Tibial nerve (tissue), 4 donors: ENCODE results near the gene RAVER2. TPM values are rescaled to one million over a fixed set of nuclear protein-coding genes. Genes with fewer than 3 reads are reported as not detected.

Experiments used
- DNase-seq, 2 donors: peaks; one replicate each; pipeline ENCODE4 v3.0.0-alpha.2; 2019; ENCODE audit warnings: low spot score in 2 of 2
- H3K27ac ChIP-seq, 4 donors: fragments of 200-600 bp; sonication (generic) in 3 of 4; one replicate each; pipeline ENCODE4 v1.5.1; 2017 to 2019; ENCODE audit warnings: mild to moderate bottlenecking in 1 of 4
- H3K27me3 ChIP-seq, 2 donors: fragments of 200-600 bp; sonication (generic) in 1 of 2; one replicate each; pipeline versions ENCODE4 v1.5.1 to v1.6.0; 2017 to 2019
- H3K36me3 ChIP-seq, 3 donors: fragments of 200-600 bp; sonication (generic); one replicate each; pipeline ENCODE4 v1.5.1; 2018 to 2019
- H3K4me1 ChIP-seq, 4 donors: fragments of 200-600 bp; sonication (generic) in 3 of 4; one replicate each; pipeline ENCODE4 v1.5.1; 2017 to 2019
- H3K4me3 ChIP-seq, 4 donors: fragments of 200-600 bp; sonication (generic) in 3 of 4; one replicate each; pipeline ENCODE4 v1.5.1; 2017 to 2019; ENCODE audit warnings: mild to moderate bottlenecking in 1 of 4, moderate library complexity in 1 of 4
- H3K9me3 ChIP-seq, 4 donors: fragments of 200-600 bp; sonication (generic) in 3 of 4; one replicate each; pipeline ENCODE4 v1.5.1; 2017 to 2019
- EP300 ChIP-seq, 2 donors: sonication (generic); formaldehyde crosslinking; IDR thresholded peaks; one replicate each; pipeline ENCODE4 v1.6.1; 2017; ENCODE audit warnings: antibody characterized with exemption in 2 of 2, mild to moderate bottlenecking in 1 of 2
- POLR2A ChIP-seq, 2 donors: fragments of 450-650 bp; IDR thresholded peaks; one replicate each; pipeline ENCODE4 v1.6.1; 2017; ENCODE audit warnings: antibody characterized with exemption in 2 of 2, mild to moderate bottlenecking in 2 of 2, moderate library complexity in 2 of 2
- WGBS, 2 donors: methylation state at CpG; one replicate each; pipeline ENCODE4 v1.1.5; 2018; 5-methylcytosine and 5-hydroxymethylcytosine counted together
- total RNA-seq, 4 donors: library from RNA; depleted of rRNA; stranded (reverse); fragments of >200 nt; gene quantifications; one replicate each; pipeline ENCODE4 v1.1.0, GENCODE V29; 2016
- TF ChIP-seq, protein P1 (sequence below), 5 experiments: fragments of 200-600 bp in 3 of 5; fragments of 450-650 bp in 2 of 5; sonication (generic) in 3 of 5; IDR thresholded peaks; one replicate each; pipeline ENCODE4 v1.5.1; 2016 to 2019; ENCODE audit warnings: antibody characterized with exemption in 5 of 5, mild to moderate bottlenecking in 3 of 5, moderate library complexity in 2 of 5

RAVER2 gene
- total RNA-seq, 4 donors from 2014 or later = 3.6 to 8.2 (median 4.1) TPM

DNA sequence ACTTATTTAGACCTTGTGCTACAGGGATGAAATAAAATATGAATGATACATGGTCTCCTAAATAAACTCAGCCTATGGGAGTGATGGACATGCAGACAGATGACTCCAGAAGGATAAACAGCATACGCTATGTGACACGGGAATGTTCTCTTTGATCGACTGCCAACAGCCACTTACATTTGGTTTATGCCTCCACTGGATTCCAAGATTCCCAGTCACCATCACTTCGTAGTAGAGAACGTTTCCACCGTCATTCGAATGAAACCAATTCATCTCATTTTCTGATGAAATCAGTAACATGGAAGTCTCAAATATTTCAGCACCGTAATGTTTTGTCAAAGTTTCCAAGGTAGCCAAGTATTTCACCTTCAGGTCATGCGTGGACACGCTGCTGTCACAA is 121.8 kb downstream of the RAVER2 start:
- 91 to 92% methylated on average over 10 of the region's 10 CpGs for WGBS, 2 donors
- Histone ChIP-seq H3K36me3 (peaks cover 0 to 94% (median 0%) of the 10 kb centered on the region in 3 donors), H3K27me3 (no peaks in the 10 kb centered on the region)

DNA sequence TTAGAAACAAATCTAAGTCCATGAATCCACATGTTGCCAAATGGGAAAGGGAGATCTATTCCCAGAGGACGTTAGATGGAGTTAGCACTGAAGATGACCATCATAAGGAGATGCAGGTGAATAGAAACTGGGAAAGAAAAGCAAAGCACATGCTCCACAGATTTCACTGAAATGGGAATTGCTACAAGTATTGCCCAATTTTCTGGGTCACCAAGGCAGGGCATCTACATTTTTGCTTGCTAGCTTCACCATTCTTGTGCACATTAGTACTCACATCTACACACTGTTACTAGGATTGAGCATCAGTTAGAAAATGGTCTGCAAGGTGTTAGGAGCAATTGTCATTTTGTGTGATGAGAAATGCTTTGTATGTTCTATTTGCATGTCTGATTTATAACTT is 122.4 kb downstream of the RAVER2 start:
- Histone ChIP-seq H3K4me3 (no peak overlapping the region), H3K9me3 (no peaks in the 10 kb centered on the region), H3K36me3 (peaks cover 0 to 96% (median 0%) of the 10 kb centered on the region in 3 donors), H3K27ac (no peak overlapping the region), H3K4me1 (peaks cover 0 to 15% (median 0%) of the 10 kb centered on the region in 4 donors), H3K27me3 (no peaks in the 10 kb centered on the region)
- TF ChIP-seq POLR2A (IDR thresholded peaks at IDR 0.05) (no peak), EP300 (IDR thresholded peaks at IDR 0.05) (no peak)
- TF ChIP-seq, protein P1, sequence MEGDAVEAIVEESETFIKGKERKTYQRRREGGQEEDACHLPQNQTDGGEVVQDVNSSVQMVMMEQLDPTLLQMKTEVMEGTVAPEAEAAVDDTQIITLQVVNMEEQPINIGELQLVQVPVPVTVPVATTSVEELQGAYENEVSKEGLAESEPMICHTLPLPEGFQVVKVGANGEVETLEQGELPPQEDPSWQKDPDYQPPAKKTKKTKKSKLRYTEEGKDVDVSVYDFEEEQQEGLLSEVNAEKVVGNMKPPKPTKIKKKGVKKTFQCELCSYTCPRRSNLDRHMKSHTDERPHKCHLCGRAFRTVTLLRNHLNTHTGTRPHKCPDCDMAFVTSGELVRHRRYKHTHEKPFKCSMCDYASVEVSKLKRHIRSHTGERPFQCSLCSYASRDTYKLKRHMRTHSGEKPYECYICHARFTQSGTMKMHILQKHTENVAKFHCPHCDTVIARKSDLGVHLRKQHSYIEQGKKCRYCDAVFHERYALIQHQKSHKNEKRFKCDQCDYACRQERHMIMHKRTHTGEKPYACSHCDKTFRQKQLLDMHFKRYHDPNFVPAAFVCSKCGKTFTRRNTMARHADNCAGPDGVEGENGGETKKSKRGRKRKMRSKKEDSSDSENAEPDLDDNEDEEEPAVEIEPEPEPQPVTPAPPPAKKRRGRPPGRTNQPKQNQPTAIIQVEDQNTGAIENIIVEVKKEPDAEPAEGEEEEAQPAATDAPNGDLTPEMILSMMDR (IDR thresholded peaks at IDR 0.05) = no peak
- 87 to 92% methylated on average over 1 of the region's 1 CpG for WGBS, 2 donors
- no peak for DNase-seq

More for the DNA sequence above, 121.8 kb downstream of the RAVER2 start:
- Histone ChIP-seq H3K4me1 (peaks cover 0 to 15% (median 0%) of the 10 kb centered on the region in 4 donors), H3K9me3 (no peaks in the 10 kb centered on the region), H3K4me3 (no peak overlapping the region), H3K27ac (no peak overlapping the region)
- DNase-seq = no peak
- TF ChIP-seq POLR2A (IDR thresholded peaks at IDR 0.05) = no peak
- no peak for TF ChIP-seq EP300 (IDR thresholded peaks at IDR 0.05)
- TF ChIP-seq, protein P1 (IDR thresholded peaks at IDR 0.05) = no peak

DNA sequence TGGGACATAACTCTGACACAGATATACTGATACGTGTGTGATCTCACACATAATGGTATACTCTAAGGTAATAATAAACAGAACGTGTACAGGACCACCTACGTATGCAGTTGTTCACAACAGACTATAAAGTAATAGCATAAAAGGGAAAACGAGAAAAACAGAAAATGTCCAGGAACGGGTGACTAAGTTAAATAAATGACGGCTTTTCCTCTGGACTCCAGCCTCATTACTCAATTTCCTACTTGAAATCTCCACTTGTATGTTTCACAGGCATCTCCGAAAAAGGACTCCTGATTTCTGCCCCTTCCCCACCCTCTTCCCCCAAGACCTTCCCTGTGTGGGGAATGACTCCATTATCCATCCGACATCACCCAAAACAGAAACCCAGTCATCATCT is 126.4 kb downstream of the RAVER2 start:
- peaks cover 2 to 97% (median 4%) of the 10 kb centered on the region in 3 donors for H3K36me3 ChIP-seq
- no peaks in the 10 kb centered on the region for H3K4me1 ChIP-seq
- no peak overlapping the region for H3K27ac ChIP-seq
- DNase-seq = no peak
- no peak for TF ChIP-seq EP300 (IDR thresholded peaks at IDR 0.05)
- no peak for TF ChIP-seq POLR2A (IDR thresholded peaks at IDR 0.05)
- TF ChIP-seq, protein P1 (IDR thresholded peaks at IDR 0.05) = no peak
- no peaks in the 10 kb centered on the region for H3K27me3 ChIP-seq
- H3K4me3 ChIP-seq = no peak overlapping the region
- 93 to 95% methylated on average over 8 of the region's 8 CpGs for WGBS, 2 donors
- no peaks in the 10 kb centered on the region for H3K9me3 ChIP-seq

DNA sequence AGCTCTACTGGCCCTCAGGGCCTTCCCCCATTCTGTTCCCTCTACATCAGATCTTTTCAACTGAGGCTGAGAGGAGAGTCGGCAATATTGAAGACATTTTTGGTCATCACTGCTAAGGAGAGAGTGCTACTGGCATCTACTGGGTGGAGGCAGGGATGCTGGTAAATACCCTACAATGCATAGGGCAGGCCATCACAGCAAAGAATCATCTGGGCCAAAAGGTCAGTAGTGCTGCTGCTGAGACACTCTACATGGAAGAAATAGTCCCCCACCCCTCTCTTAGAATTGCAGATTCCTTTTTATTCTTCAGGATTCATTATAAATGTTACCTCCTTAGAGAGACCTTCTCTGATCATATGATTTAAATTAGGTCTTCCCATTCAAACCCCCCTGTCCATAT is 127.2 kb downstream of the RAVER2 start:
- Histone ChIP-seq H3K27ac (no peak overlapping the region), H3K36me3 (peaks cover 2 to 96% (median 4%) of the 10 kb centered on the region in 3 donors), H3K9me3 (no peaks in the 10 kb centered on the region), H3K27me3 (no peaks in the 10 kb centered on the region), H3K4me3 (no peak overlapping the region), H3K4me1 (no peaks in the 10 kb centered on the region)
- TF ChIP-seq, protein P1 (IDR thresholded peaks at IDR 0.05) = no peak
- TF ChIP-seq POLR2A (IDR thresholded peaks at IDR 0.05) (no peak), EP300 (IDR thresholded peaks at IDR 0.05) (no peak)
- DNase-seq = no peak
- 93 to 100% methylated on average over 1 of the region's 1 CpG for WGBS, 2 donors

DNA sequence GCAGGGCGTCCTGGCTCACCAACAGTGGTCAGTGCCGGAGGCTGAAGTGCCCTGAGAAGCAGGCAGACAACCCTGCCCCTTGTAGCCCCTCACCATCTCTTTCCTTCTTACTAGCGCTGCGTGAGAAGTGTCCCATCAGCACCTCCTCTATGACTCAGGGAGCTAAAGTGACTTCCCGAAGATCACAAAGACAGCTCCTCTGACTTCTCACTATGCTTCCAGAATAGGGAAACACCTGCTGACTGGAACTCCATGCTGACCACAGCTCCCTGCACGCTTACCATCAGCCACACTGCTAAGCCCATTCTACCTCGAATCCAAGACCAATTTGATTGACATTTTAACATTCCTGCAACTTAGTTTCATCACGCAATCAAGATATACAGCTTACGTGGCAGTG is 128.7 kb downstream of the RAVER2 start:
- TF ChIP-seq POLR2A (IDR thresholded peaks at IDR 0.05) (no peak), EP300 (IDR thresholded peaks at IDR 0.05) (no peak)
- TF ChIP-seq, protein P1 (IDR thresholded peaks at IDR 0.05) = no peak
- WGBS, 2 donors = 92 to 95% methylated on average over 9 of the region's 9 CpGs
- H3K36me3 ChIP-seq = peaks cover 2 to 94% (median 4%) of the 10 kb centered on the region in 3 donors

More for the DNA sequence above, 128.7 kb downstream of the RAVER2 start:
- no peaks in the 10 kb centered on the region for H3K4me1 ChIP-seq
- no peaks in the 10 kb centered on the region for H3K27me3 ChIP-seq
- no peaks in the 10 kb centered on the region for H3K9me3 ChIP-seq
- no peak overlapping the region for H3K27ac ChIP-seq
- no peak overlapping the region for H3K4me3 ChIP-seq
- DNase-seq = no peak
